OCI-LY3 (cell line): ENCODE measurements around the gene BANP.

Source experiments
- CTCF ChIP-seq: fragments of 200-600, 300-600 bp; sonication (generic); IDR thresholded peaks from 2 replicates; pipeline ENCODE4 v1.5.1; 2014; ENCODE audit warnings: antibody characterized with exemption, low read length, low read depth
- EZH2phosphoT487 ChIP-seq: fragments of 200-600 bp; shearing (Covaris generic); IDR thresholded peaks from 2 replicates; pipeline ENCODE4 v1.6.1; 2018; ENCODE audit warnings: antibody characterized with exemption, mixed run types, low read depth

- no peak for TF ChIP-seq CTCF
- TF ChIP-seq EZH2phosphoT487 = no peak
These were observed 14.9 kb downstream of the BANP start for GRCh38 chr16:87966064-87966645.
